HepG2 (cell line): ENCODE results near the gene ITIH3. TPM values are rescaled to one million over a fixed set of nuclear protein-coding genes. Genes with fewer than 3 reads are reported as not detected.

ENCODE experiments used
- ATF6 ChIP-seq: sonication (generic); formaldehyde crosslinking; conservative IDR thresholded peaks from 2 replicates; pipeline ENCODE4 v1.4.0; 2020; ENCODE audit warnings: missing genetic modification reagents
- EHMT2 ChIP-seq: fragments of 200-600 bp; sonication (generic); IDR thresholded peaks from 2 replicates; pipeline ENCODE4 v1.7.0; 2017; ENCODE audit warnings: antibody characterized with exemption, low read depth, low read length, borderline replicate concordance
- HMGA1 ChIP-seq: sonication (generic); formaldehyde crosslinking; conservative IDR thresholded peaks from 2 replicates; pipeline ENCODE4 v1.4.0; 2020; ENCODE audit warnings: missing genetic modification reagents
- HNF1A ChIP-seq, 2 experiments: sonication (generic) in 1 of 2; formaldehyde crosslinking in 1 of 2; IDR thresholded peaks; 2 replicates each; pipeline versions ENCODE4 v1.4.0 to v1.6.1; 2016 to 2020; ENCODE audit warnings: borderline replicate concordance in 1 of 2, low read depth in 1 of 2, mild to moderate bottlenecking in 1 of 2, missing genetic modification reagents in 1 of 2
- HOXA9 ChIP-seq: sonication (generic); formaldehyde crosslinking; IDR thresholded peaks from 2 replicates; pipeline ENCODE4 v1.8.1; 2022; ENCODE audit warnings: missing genetic modification reagents, mild to moderate bottlenecking, moderate library complexity, borderline replicate concordance
- MAFF ChIP-seq: IDR thresholded peaks from 2 replicates; pipeline ENCODE4 v1.6.1; 2011; ENCODE audit warnings: low read depth, low read length, improper control_type of control experiment
- MED1 ChIP-seq: sonication (generic); formaldehyde crosslinking; IDR thresholded peaks from 2 replicates; pipeline ENCODE4 v1.4.0; 2020; ENCODE audit warnings: missing genetic modification reagents
- NAIF1 ChIP-seq: sonication (generic); formaldehyde crosslinking; IDR thresholded peaks from 2 replicates; pipeline ENCODE4 v1.5.0; 2020; ENCODE audit warnings: mild to moderate bottlenecking, missing genetic modification reagents, borderline replicate concordance
- NBN ChIP-seq: fragments of 450-650 bp; conservative IDR thresholded peaks from 2 replicates; pipeline ENCODE4 v1.6.1; 2017
- NFE2L1 ChIP-seq: sonication (generic); formaldehyde crosslinking; IDR thresholded peaks from 2 replicates; pipeline ENCODE4 v1.4.0; 2020; ENCODE audit warnings: missing genetic modification reagents, mild to moderate bottlenecking, borderline replicate concordance
- NR3C1 ChIP-seq: sonication (generic); formaldehyde crosslinking; IDR thresholded peaks from 2 replicates; pipeline ENCODE4 v1.4.0; 2020; ENCODE audit warnings: missing genetic modification reagents
- PHF8 ChIP-seq: sonication (generic); formaldehyde crosslinking; IDR thresholded peaks from 2 replicates; pipeline ENCODE4 v1.5.0; 2020; ENCODE audit warnings: missing genetic modification reagents
- POGZ ChIP-seq: sonication (generic); formaldehyde crosslinking; IDR thresholded peaks from 2 replicates; pipeline ENCODE4 v1.4.0; 2020; ENCODE audit warnings: mild to moderate bottlenecking, missing genetic modification reagents
- PRMT3 ChIP-seq: sonication (generic); formaldehyde crosslinking; IDR thresholded peaks from 2 replicates; pipeline ENCODE4 v1.8.1; 2022; ENCODE audit warnings: low read depth, mild to moderate bottlenecking, moderate library complexity, missing genetic modification reagents, borderline replicate concordance
- TCF7 ChIP-seq: sonication (generic); IDR thresholded peaks from 2 replicates; pipeline ENCODE4 v1.6.1; 2016; ENCODE audit warnings: antibody characterized with exemption, low read depth
- TIGD3 ChIP-seq: sonication (generic); formaldehyde crosslinking; IDR thresholded peaks from 2 replicates; pipeline ENCODE4 v1.5.1; 2020; ENCODE audit warnings: mild to moderate bottlenecking, missing genetic modification reagents, borderline replicate concordance
- TP53 ChIP-seq: sonication (generic); formaldehyde crosslinking; conservative IDR thresholded peaks from 2 replicates; pipeline ENCODE4 v1.4.0; 2020; ENCODE audit warnings: missing genetic modification reagents
- ZBTB7A ChIP-seq: sonication (generic); formaldehyde crosslinking; IDR thresholded peaks from 2 replicates; pipeline ENCODE4 v1.8.0; 2022; ENCODE audit warnings: mild to moderate bottlenecking, missing genetic modification reagents
- ZFAT ChIP-seq: sonication (generic); formaldehyde crosslinking; conservative IDR thresholded peaks from 2 replicates; pipeline ENCODE4 v1.8.1; 2023; ENCODE audit warnings: missing genetic modification reagents, inconsistent platforms
- ZFX ChIP-seq: sonication (generic); formaldehyde crosslinking; IDR thresholded peaks from 2 replicates; pipeline ENCODE4 v1.4.0; 2020; ENCODE audit warnings: mild to moderate bottlenecking, low read depth, missing genetic modification reagents, moderate library complexity
- ZNF335 ChIP-seq: sonication (generic); formaldehyde crosslinking; IDR thresholded peaks from 2 replicates; pipeline ENCODE4 v1.4.0; 2020; ENCODE audit warnings: missing genetic modification reagents
- polyA plus RNA-seq, 8 experiments: library from polyadenylated mRNA; depleted of rRNA in 3 of 8; stranded (reverse) in 7 of 8; unstranded in 1 of 8; fragments of >200 nt; fragmentation: Illumina TruSeq in 4 of 8; extraction: Trizol in 4 of 8; gene quantifications; 2 replicates each; pipeline versions ENCODE4 v1.2.1 to v1.2.3, GENCODE V29; 2011 to 2016; ENCODE audit warnings: low read depth in 4 of 8, missing spikeins in 1 of 8, mixed read lengths in 1 of 8; ENCODE audit not compliant: insufficient read depth in 1 of 8
- total RNA-seq, 5 experiments: library from RNA; depleted of rRNA; stranded (reverse); fragments of >200 nt; fragmentation: Illumina TruSeq; extraction: Trizol; gene quantifications; 2 replicates each; pipeline ENCODE4 v1.2.3, GENCODE V29; 2016; ENCODE audit warnings: low read depth in 1 of 5

ITIH3 gene
- total and polyA plus RNA-seq, 2 of the 13 experiments (the other 11 are each of a cell fraction or from before 2014, with no cell fraction given), result 105 to 632 TPM

GRCh38 chr3:52786330-52787215 is 8.0 kb upstream of the ITIH3 start (continued):
- TF ChIP-seq TIGD3 (no peak), NBN (no peak), ZFX (CRISPR knock-in tag) (peak; percentile 45), MED1 (CRISPR knock-in tag) (peak; percentile 83), HMGA1 (CRISPR knock-in tag) (no peak), EHMT2 (no peak), PRMT3 (no peak), ATF6 (no peak), TCF7 (peak; percentile 47; the same call in 1 of the 2 replicates), PHF8 (CRISPR knock-in tag) (no peak), HNF1A (IDR thresholded peaks at IDR 0.05; ENCODE audit: low read depth) (peak; percentile 93), HNF1A (CRISPR knock-in tag; IDR thresholded peaks at IDR 0.05; ENCODE audit: borderline replicate concordance) (peak; percentile 93), NFE2L1 (CRISPR knock-in tag) (no peak), POGZ (CRISPR knock-in tag) (no peak), ZBTB7A (CRISPR knock-in tag) (no peak), MAFF (no peak), TP53 (CRISPR knock-in tag) (no peak), NAIF1 (CRISPR knock-in tag) (no peak), ZNF335 (CRISPR knock-in tag) (no peak), ZFAT (no peak), HOXA9 (CRISPR knock-in tag) (no peak), NR3C1 (CRISPR knock-in tag) (no peak)
